ENCODE data around the gene PODNL1. TPM values are rescaled to one million over a fixed set of nuclear protein-coding genes. Genes with fewer than 3 reads are reported as not detected.
A peak's percentile ranks its signal among the peaks of the same experiment; 100 is the strongest.

PODNL1 gene
- polyA plus RNA-seq, 1 donor (not counting 4 experiments of a cell fraction or from before 2014, with no cell fraction given) = 1.0 TPM

GRCh38 chr19:13960863-13961784 lies 22.9 kb upstream of the PODNL1 start:
- no peak for FAIRE-seq
- TF ChIP-seq EZH2 (IDR thresholded peaks at IDR 0.05; ENCODE audit: low read length) (no peak), CTCF (optimal IDR thresholded peaks at IDR 0.05 in 1 of 3, IDR thresholded peaks at IDR 0.05 in 1 of 3, conservative IDR thresholded peaks at IDR 0.05 in 1 of 3; ENCODE audit: extremely low read depth in 1 of 3, insufficient read depth in 2 of 3, low read length in 3 of 3) (no peak)
- H3K79me2 ChIP-seq (ENCODE audit: control insufficient read depth, insufficient read depth, low read length) = no peaks in the 10 kb centered on the region
- dilution Hi-C loops (cut with MboI; ENCODE audit: extremely low pct_ligation_motif_present, low sequenced_read_pairs) = no loop called here
- no peak overlapping the region for H3K27ac ChIP-seq (ENCODE audit: control insufficient read depth, insufficient read depth, low read length)
- no peak overlapping the region for H3K4me3 ChIP-seq (ENCODE audit: control insufficient read depth in 2 of 3, extremely low read depth in 1 of 3, insufficient read depth in 2 of 3, low read depth in 1 of 3, low read length in 3 of 3)
- no peak overlapping the region for H3K9ac ChIP-seq (ENCODE audit: control insufficient read depth, extremely low read depth, insufficient read depth, low read length)
- no peaks in the 10 kb centered on the region for H3K9me1 ChIP-seq (ENCODE audit: control insufficient read depth, extremely low read depth, insufficient read depth, low read length)
- no peaks in the 10 kb centered on the region for H4K20me1 ChIP-seq (ENCODE audit: control insufficient read depth, extremely low read depth, insufficient read depth, low read length)
- no peak overlapping the region for H3K4me2 ChIP-seq (ENCODE audit: control insufficient read depth, extremely low read depth, insufficient read depth, low read depth, low read length)
- no peak overlapping the region for H2AFZ ChIP-seq (ENCODE audit: control insufficient read depth, low read length)
- no peaks in the 10 kb centered on the region for H3K9me3 ChIP-seq (ENCODE audit: control insufficient read depth, low read depth, low read length)
- no peaks in the 10 kb centered on the region for H3K27me3 ChIP-seq (ENCODE audit: control insufficient read depth, extremely low read depth, insufficient read depth, low read length)
- peaks cover 25 to 31% of the 10 kb centered on the region in 2 experiments for H3K36me3 ChIP-seq (ENCODE audit: control insufficient read depth in 2 of 2, extremely low read depth in 1 of 2, insufficient read depth in 2 of 2, low read length in 2 of 2)
- DNase-seq (ENCODE audit: low read depth, low spot score) = no peak
- H3K4me1 ChIP-seq (ENCODE audit: control insufficient read depth, extremely low read depth, insufficient read depth, low read length) = no peaks in the 10 kb centered on the region

- Histone ChIP-seq H3K27ac (ENCODE audit: control insufficient read depth, insufficient read depth, low read length) (no peak overlapping the region), H3K9me1 (ENCODE audit: control insufficient read depth, extremely low read depth, insufficient read depth, low read length) (no peaks in the 10 kb centered on the region), H3K4me3 (ENCODE audit: control insufficient read depth in 2 of 3, extremely low read depth in 1 of 3, insufficient read depth in 2 of 3, low read depth in 1 of 3, low read length in 3 of 3) (no peak overlapping the region), H3K79me2 (ENCODE audit: control insufficient read depth, insufficient read depth, low read length) (no peaks in the 10 kb centered on the region), H2AFZ (ENCODE audit: control insufficient read depth, low read length) (no peak overlapping the region), H4K20me1 (ENCODE audit: control insufficient read depth, extremely low read depth, insufficient read depth, low read length) (no peaks in the 10 kb centered on the region), H3K27me3 (ENCODE audit: control insufficient read depth, extremely low read depth, insufficient read depth, low read length) (no peaks in the 10 kb centered on the region), H3K36me3 (ENCODE audit: control insufficient read depth in 2 of 2, extremely low read depth in 1 of 2, insufficient read depth in 2 of 2, low read length in 2 of 2) (peaks cover 31 to 34% of the 10 kb centered on the region in 2 experiments), H3K9ac (ENCODE audit: control insufficient read depth, extremely low read depth, insufficient read depth, low read length) (no peak overlapping the region), H3K9me3 (ENCODE audit: control insufficient read depth, low read depth, low read length) (no peaks in the 10 kb centered on the region), H3K4me1 (ENCODE audit: control insufficient read depth, extremely low read depth, insufficient read depth, low read length) (no peaks in the 10 kb centered on the region), H3K4me2 (ENCODE audit: control insufficient read depth, extremely low read depth, insufficient read depth, low read depth, low read length) (no peak overlapping the region)
- TF ChIP-seq CTCF (optimal IDR thresholded peaks at IDR 0.05 in 1 of 3, IDR thresholded peaks at IDR 0.05 in 1 of 3, conservative IDR thresholded peaks at IDR 0.05 in 1 of 3; ENCODE audit: extremely low read depth in 1 of 3, insufficient read depth in 2 of 3, low read length in 3 of 3) (peak in 2 of 3 experiments; percentile 29 to 33), EZH2 (IDR thresholded peaks at IDR 0.05; ENCODE audit: low read length) (no peak)
- FAIRE-seq (no peak), DNase-seq (ENCODE audit: low read depth, low spot score) (no peak)
- dilution Hi-C loops (cut with MboI; ENCODE audit: extremely low pct_ligation_motif_present, low sequenced_read_pairs) = no loop called here
Measured at GRCh38 chr19:13959962-13960862, 22.0 kb upstream of the PODNL1 start.

Data from keratinocyte (primary cell).